ENCODE data around the gene GAB3. TPM values are rescaled to one million over a fixed set of nuclear protein-coding genes. Genes with fewer than 3 reads are reported as not detected.
"Not testable (repeated sequence)": the region's sequence is repeated elsewhere in the genome, so short reads cannot be mapped to it uniquely, and the experiment has no call there.

The GAB3 gene
- total RNA-seq, 1 donor from 2014 or later, result 9.0 TPM

GRCh38 chrX:154655346-154655745 lies 95.5 kb downstream of the GAB3 start:
- DNase-seq, result no peak

- no peak for DNase-seq
These were observed 96.0 kb downstream of the GAB3 start for GRCh38 chrX:154654925-154655324.

DNA sequence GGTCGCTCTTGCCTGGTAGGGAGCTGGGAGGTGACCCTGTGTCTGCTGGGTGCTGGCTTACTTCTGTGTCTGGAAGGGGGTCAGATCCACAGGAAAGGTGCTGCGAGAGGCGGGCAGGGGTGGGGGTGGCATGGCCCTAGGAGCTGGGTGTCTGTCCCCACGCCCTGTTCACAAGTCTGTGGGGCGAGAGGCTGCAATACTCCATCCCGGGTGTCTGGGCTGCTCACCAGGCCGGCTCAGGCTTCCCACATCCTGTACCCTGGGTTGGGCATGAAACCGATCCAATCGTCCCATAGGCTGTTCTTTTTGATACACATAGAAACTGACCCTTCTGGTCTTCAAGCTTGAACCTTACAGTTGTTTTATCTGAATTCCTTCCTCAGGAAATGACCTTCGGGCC lies 96.5 kb downstream of the GAB3 start:
- DNase-seq, result no peak

GRCh38 chrX:154653413-154653812 lies 97.5 kb downstream of the GAB3 start, which contains the start of gene CTAG2:
Gene CTAG2 (minus strand): TSS chrX:154653579. CDS start chrX:154653515, 64 bp downstream.
- not testable (repeated sequence) for DNase-seq

DNA sequence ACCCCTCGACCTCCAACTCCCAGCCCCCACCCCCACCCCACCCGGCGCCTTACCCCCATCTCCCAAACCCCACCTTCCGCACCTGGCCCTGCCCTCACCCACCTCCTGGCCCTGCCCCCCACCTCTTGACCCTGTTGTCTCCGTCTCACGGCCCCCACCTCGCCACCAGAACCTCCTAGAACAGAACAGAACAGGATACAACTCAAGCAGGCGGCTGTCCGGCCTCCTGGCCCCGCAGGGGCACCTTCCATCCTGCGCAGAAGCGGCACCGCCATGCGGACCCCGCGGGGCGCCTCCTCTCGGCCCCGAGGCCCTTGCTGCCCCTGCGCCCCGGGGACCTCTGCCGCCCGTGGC lies 97.9 kb downstream of the GAB3 start:
- no peak for DNase-seq

- DNase-seq, result no peak
These were observed 98.4 kb downstream of the GAB3 start for GRCh38 chrX:154652311-154653047.

DNA sequence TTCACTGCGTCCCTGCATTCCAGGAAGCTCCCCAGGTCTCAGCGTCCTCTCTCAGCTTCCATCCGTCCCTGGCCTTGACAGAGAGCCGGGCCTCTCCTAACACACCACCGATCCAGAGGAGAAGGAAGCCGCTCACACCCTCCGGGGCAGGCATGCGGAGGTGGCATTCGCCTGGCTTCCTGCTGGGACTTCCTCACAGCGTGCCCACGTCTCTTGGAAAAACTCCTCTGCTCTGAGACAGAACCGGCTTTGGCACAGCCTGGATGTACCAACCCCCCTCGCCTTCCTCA lies 100.7 kb downstream of the GAB3 start:
- DNase-seq, result no peak

GRCh38 chrX:154649503-154650220 lies 101.2 kb downstream of the GAB3 start:
- DNase-seq, result no peak

DNA sequence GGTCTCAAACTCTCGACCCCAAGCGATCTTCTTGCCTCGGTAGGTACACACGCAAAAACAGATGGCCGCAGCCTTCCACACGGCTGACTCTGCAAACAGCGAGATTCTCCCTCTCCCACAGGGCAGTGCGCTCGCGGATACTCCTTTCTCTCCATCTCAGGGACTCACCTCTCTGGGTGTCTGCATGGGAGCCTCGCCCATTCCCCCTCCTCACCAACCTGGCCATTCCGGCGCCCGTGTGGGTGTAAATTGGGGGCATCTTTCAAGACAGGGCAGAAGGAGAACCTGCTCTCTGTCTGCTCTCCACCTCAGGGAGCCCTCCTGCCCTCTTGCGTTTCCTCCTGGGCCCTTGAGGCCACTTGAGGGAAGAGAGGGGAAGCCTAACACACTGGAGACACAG lies 101.9 kb downstream of the GAB3 start:
- no peak for DNase-seq

GRCh38 chrX:154645745-154646378 lies 105.0 kb downstream of the GAB3 start:
- DNase-seq, result not testable (repeated sequence)

GRCh38 chrX:154643708-154644107 lies 107.2 kb downstream of the GAB3 start:
- DNase-seq, result not testable (repeated sequence)

DNA sequence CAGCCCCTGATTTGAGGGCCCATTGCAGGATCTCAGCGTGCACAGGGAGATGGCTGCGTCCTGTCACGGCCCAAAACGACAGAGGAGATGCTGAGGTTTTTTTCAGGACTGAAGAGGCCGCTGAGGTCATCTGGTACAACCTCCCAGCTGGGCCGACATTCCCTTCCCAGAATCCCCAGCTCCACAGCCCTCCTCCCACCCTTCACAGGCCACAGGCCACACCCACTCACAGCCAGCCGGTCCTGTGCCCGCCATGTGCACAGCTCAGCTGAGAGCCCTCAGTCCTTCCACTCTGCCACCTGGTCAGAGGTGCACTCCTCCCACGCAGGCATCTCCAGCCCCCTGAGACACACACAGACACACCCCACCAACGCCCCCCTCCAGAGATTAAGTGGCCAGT lies 109.1 kb downstream of the GAB3 start:
- not testable (repeated sequence) for DNase-seq

DNA sequence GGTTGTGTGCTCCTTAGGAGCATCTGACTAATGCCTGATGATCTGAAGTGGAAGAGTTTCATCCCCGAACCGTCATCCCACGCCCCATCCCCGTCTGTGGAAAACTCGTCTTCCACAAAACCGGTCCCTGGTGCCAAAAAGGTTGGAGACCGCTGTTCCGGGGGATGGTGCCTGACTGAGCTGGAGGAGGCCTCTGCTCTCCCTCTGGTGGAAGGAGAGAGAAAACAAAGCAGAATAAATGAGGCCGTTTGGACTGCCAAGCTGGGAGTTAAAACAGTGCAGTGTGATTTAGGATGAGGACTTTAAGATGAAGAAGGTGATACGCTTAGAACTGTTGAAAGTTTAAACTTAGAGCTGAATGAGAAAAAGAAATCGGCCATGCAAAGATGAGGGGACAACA lies 117.2 kb downstream of the GAB3 start:
- DNase-seq, result not testable (repeated sequence)

DNA sequence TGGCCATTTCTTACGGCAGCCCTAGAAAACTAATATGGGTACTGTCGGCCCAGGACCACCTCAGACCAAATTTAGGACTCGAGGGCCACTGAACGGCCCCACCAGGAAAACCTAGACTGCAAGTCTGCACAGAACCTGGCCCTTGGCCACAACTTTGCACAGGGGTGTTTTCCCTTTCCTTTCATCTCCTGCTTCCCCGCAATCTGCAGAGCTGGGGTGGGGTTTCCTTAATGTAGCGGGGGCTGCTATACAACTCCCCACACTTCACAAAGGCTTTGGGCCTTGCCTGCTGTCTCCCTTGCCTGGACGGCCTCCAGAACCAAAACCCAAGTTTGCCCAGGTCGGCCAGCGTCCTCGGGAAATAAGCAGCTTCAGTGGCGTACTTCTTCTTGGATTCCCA lies 119.9 kb downstream of the GAB3 start:
- not testable (repeated sequence) for DNase-seq

DNA sequence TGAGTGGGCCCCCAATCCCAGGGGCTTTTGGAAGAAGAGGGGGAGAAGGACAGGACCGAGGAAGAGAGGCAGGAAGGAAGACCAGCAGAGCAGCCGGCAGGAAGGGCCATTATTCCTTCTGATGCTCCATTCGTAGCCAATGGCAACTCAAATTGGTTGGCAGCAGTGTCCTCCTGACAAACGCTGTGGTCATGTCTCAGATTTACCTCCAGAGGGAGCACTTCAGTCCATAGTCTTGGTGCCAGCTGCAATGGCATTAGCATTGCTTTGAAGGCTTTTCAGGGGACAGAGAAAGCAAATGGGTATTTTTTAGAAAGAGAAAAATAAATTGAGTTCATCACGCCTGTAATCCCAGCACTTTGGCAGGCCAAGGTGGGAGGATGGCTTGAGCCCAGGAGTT lies 121.9 kb downstream of the GAB3 start:
- DNase-seq, result not testable (repeated sequence)

Small RNA genes lying within 50 kb of the gene (small RNA-seq; reads per million reads assigned to genes)
- gene SNORA36A (ENCODE audit: low replicate concordance), result not detected

Other genes starting within 250 kb of the GAB3 start
- gene FAM3A, start 234.8 kb downstream of the GAB3 start, total RNA-seq, result 20.6 TPM
- 15.0 TPM for gene G6PD, start 204.2 kb downstream of the GAB3 start, total RNA-seq
- gene IKBKG, start 203.5 kb downstream of the GAB3 start, total RNA-seq, result 14.0 TPM
- gene CTAG1A, start 165.9 kb downstream of the GAB3 start, total RNA-seq, result not detected
- gene CTAG1B, start 131.8 kb downstream of the GAB3 start, total RNA-seq, result not detected
- gene CTAG2, start 97.5 kb downstream of the GAB3 start, total RNA-seq, result not detected
- 32.2 TPM for gene DKC1, start 11.8 kb upstream of the GAB3 start, total RNA-seq
- 21.2 TPM for gene MPP1, start 54.4 kb upstream of the GAB3 start, total RNA-seq
- gene SMIM9, start 83.6 kb upstream of the GAB3 start, total RNA-seq, result not detected
- 2.6 TPM for gene F8A1, start 135.3 kb upstream of the GAB3 start, total RNA-seq